GM23338 (cell line): ENCODE data around the gene DIDO1.

Experiments used
- CREB1 ChIP-seq: fragments of 250-450 bp; sonication (Bioruptor Pico); IDR thresholded peaks from 2 replicates; pipeline ENCODE4 v1.5.0; 2020; ENCODE audit warnings: low read depth, mild to moderate bottlenecking, moderate library complexity
- CTCF ChIP-seq, 2 experiments: fragments of 200-600 bp in 1 of 2; sonication (generic) in 1 of 2; conservative IDR thresholded peaks; 2 replicates each; pipeline versions ENCODE4 v1.5.1 to v1.6.1; 2016 to 2017; ENCODE audit warnings: antibody characterized with exemption in 2 of 2, low read depth in 2 of 2, mild to moderate bottlenecking in 2 of 2, moderate library complexity in 1 of 2
- EZH2 ChIP-seq: fragments of 200-600 bp; sonication (generic); IDR thresholded peaks from one replicate; pipeline ENCODE4 v1.8.0; 2017; ENCODE audit warnings: antibody characterized with exemption, mild to moderate bottlenecking, low read depth; ENCODE audit not compliant: unreplicated experiment
- EZH2phosphoT487 ChIP-seq: fragments of 200-600 bp; sonication (generic); IDR thresholded peaks from one replicate; pipeline ENCODE4 v1.8.1; 2018; ENCODE audit warnings: antibody characterized with exemption; ENCODE audit not compliant: unreplicated experiment
- POLR2AphosphoS5 ChIP-seq: IDR thresholded peaks from 2 replicates; pipeline ENCODE4 v1.6.1; 2016; ENCODE audit warnings: antibody characterized with exemption, low read depth
- REST ChIP-seq: IDR thresholded peaks from one replicate; pipeline ENCODE4 v1.6.1; 2018; ENCODE audit warnings: antibody characterized with exemption; ENCODE audit not compliant: unreplicated experiment
- ZNF462 ChIP-seq: fragments of 250-450 bp; sonication (Bioruptor Pico); IDR thresholded peaks from 2 replicates; pipeline ENCODE4 v1.5.0; 2020; ENCODE audit warnings: mild to moderate bottlenecking, moderate library complexity

- TF ChIP-seq CREB1 (no peak), POLR2AphosphoS5 (no peak), CTCF (conservative IDR thresholded peaks at IDR 0.05; ENCODE audit: low read depth in 2 of 2) (no peak), EZH2 (no peak), REST (no peak), ZNF462 (no peak), EZH2phosphoT487 (no peak)
These were observed 38.5 kb downstream of the DIDO1 start for GRCh38 chr20:62887860-62888239.
